ENCODE data around the gene TRPV2.
A peak's percentile ranks its signal among the peaks of the same experiment; 100 is the strongest.

Gene TRPV2

GRCh38 chr17:16415031-16415924, at the start of gene TRPV2:
Gene TRPV2, plus strand, starts transcription at chr17:16415571. Its CDS starts 2,098 bp downstream, at chr17:16417669.
- DNase-seq (ENCODE audit: low read depth, low spot score): no peak
- peak; percentile 22 for TF ChIP-seq CTCF (IDR thresholded peaks at IDR 0.05; ENCODE audit: insufficient read depth, low read length, missing control alignments)
- H3K4me3 ChIP-seq (ENCODE audit: low read depth, low read length): peak within 1 kb of the TSS; percentile 64
- ChIA-PET CTCF (interaction anchor here (0.9 to 3.2 kb wide), 6 partner anchors 9 to 106 kb away, joined by 3 to 13 read pairs (median 4); no protein-coding TSS in a partner anchor), POLR2A (interaction anchor here (1.2 to 2.2 kb wide), 3 partner anchors 23 to 35 kb away, joined by 5 to 8 read pairs (median 6); partner anchors contain the start of gene UBB)

- ChIA-PET POLR2A (no interaction called here), CTCF (interaction anchor here (9.9 kb wide), 1 partner anchor 7 kb away, joined by 134 read pairs; no protein-coding TSS in a partner anchor)
- no peak for TF ChIP-seq CTCF (IDR thresholded peaks at IDR 0.05; ENCODE audit: insufficient read depth, low read length, missing control alignments)
- no peak overlapping the region for H3K4me3 ChIP-seq (ENCODE audit: low read depth, low read length)
- peak; percentile 45 for DNase-seq (ENCODE audit: low read depth, low spot score)
Observed at GRCh38 chr17:16371742-16372141, 43.6 kb upstream of the TRPV2 start.

- ChIA-PET CTCF (interaction anchor here (1.2 to 9.9 kb wide), 5 partner anchors 9 to 148 kb away, joined by 3 to 134 read pairs (median 6); partner anchors contain the start of gene CENPV), POLR2A (interaction anchor here (0.7 kb wide), 1 partner anchor 23 kb away, joined by 3 read pairs; no protein-coding TSS in a partner anchor)
- peak; percentile 33 for DNase-seq (ENCODE audit: low read depth, low spot score)
- no peak overlapping the region for H3K4me3 ChIP-seq (ENCODE audit: low read depth, low read length)
- no peak for TF ChIP-seq CTCF (IDR thresholded peaks at IDR 0.05; ENCODE audit: insufficient read depth, low read length, missing control alignments)
Observed at GRCh38 chr17:16374146-16374938, 41.0 kb upstream of the TRPV2 start.

DNA sequence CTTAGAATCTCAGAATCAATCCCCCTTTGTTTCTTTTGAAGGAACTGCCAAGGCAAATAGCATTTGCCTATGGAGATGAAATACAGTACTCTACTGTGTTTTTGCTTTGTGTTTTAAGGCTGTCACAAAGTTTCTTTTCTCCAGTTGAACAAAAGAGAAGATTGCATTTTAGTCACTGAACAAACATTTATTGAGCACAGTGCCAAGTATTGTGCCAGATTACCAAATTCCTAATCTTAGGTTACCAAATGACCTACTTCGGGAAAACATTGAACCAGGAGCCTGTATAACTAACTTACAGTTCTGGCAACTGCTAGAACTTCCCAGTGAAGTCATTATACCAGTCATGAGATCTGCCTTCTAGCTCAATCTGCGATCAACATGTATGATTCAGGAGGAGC, 37.4 kb upstream of the TRPV2 start:
- no peak for DNase-seq (ENCODE audit: low read depth, low spot score)
- TF ChIP-seq CTCF (IDR thresholded peaks at IDR 0.05; ENCODE audit: insufficient read depth, low read length, missing control alignments): no peak
- ChIA-PET CTCF (interaction anchor here (9.9 kb wide), 1 partner anchor 13 kb away, joined by 134 read pairs; no protein-coding TSS in a partner anchor), POLR2A (interaction anchor here (1.6 kb wide), 1 partner anchor 61 kb away, joined by 4 read pairs; no protein-coding TSS in a partner anchor)
- no peak overlapping the region for H3K4me3 ChIP-seq (ENCODE audit: low read depth, low read length)

GRCh38 chr17:16378636-16379282, 36.6 kb upstream of the TRPV2 start:
- DNase-seq (ENCODE audit: low read depth, low spot score): no peak
- POLR2A ChIA-PET: interaction anchor here (0.6 to 1.6 kb wide), 2 partner anchors 15 to 60 kb away, joined by 3 to 4 read pairs; no protein-coding TSS in a partner anchor
- no peak overlapping the region for H3K4me3 ChIP-seq (ENCODE audit: low read depth, low read length)
- CTCF ChIA-PET: interaction anchor here (9.9 kb wide), 1 partner anchor 14 kb away, joined by 134 read pairs; no protein-coding TSS in a partner anchor
- TF ChIP-seq CTCF (IDR thresholded peaks at IDR 0.05; ENCODE audit: insufficient read depth, low read length, missing control alignments): no peak
